Measurements from ENCODE around the gene RPRML.

Gene RPRML

DNA sequence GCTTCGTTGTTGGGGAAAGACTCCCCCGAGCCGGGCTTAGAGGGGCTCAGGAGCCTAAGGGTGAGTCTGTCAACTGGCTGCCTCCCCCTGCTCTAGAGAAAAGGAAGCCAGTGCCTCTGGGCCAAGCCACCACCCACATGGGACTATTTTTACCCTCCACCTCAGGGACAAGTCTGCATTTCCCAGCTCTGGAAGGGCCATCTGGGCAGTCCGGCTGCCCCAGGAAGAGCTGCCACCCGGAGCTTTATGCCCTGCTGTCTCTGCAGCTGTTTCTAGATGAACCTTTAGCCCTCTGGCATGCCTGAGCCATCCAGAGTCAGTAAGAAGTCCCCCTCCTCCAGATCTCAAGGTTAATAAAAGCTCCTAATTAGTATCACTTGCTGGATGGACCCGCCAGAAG, 5.3 kb upstream of the RPRML start:
- H3K4me3 ChIP-seq (ENCODE audit: low read depth, low read length) = no peak overlapping the region
- DNase-seq (ENCODE audit: low read depth) = no peak
- no peak for TF ChIP-seq CTCF (IDR thresholded peaks at IDR 0.05; ENCODE audit: insufficient read depth, low read depth, low read length, missing control alignments)

- DNase-seq (ENCODE audit: low read depth) = no peak
- no peak overlapping the region for H3K4me3 ChIP-seq (ENCODE audit: low read depth, low read length)
- TF ChIP-seq CTCF (IDR thresholded peaks at IDR 0.05; ENCODE audit: insufficient read depth, low read depth, low read length, missing control alignments) = no peak
Observed at GRCh38 chr17:46983782-46984181, 4.7 kb upstream of the RPRML start.

DNA sequence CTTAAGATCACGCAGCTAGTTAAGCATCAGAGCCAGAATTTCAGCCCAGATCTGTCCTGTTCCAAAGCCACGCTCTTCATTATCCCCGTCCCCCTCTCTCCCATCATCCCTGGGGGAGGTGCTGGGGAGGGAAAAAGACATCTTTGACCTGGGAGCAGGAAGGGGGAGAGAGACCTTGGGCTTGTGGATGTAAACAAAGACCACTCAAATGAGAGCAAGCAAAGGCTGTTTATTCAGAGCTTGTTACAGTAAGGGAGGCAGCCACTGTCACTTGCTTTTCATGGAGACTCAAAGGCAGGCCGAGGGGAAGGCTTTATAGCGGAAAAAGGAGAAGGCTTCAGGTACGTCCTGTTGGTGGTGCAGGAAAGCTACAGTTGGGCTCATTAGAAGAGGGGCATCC, 3.5 kb upstream of the RPRML start:
- no peak for DNase-seq (ENCODE audit: low read depth)
- no peak overlapping the region for H3K4me3 ChIP-seq (ENCODE audit: low read depth, low read length)
- no peak for TF ChIP-seq CTCF (IDR thresholded peaks at IDR 0.05; ENCODE audit: insufficient read depth, low read depth, low read length, missing control alignments)

GRCh38 chr17:46978489-46979146, 435 bp downstream of the RPRML start:
- DNase-seq (ENCODE audit: low read depth) = no peak
- peak overlapping the region; percentile 15; the same call in 1 of the 2 replicates for H3K4me3 ChIP-seq (ENCODE audit: low read depth, low read length)
- TF ChIP-seq CTCF (IDR thresholded peaks at IDR 0.05; ENCODE audit: insufficient read depth, low read depth, low read length, missing control alignments) = no peak

GRCh38 chr17:46977750-46978488, 1.1 kb downstream of the RPRML start:
- TF ChIP-seq CTCF (IDR thresholded peaks at IDR 0.05; ENCODE audit: insufficient read depth, low read depth, low read length, missing control alignments) = no peak
- no peak for DNase-seq (ENCODE audit: low read depth)
- no peak overlapping the region; the same call in 1 of the 2 replicates for H3K4me3 ChIP-seq (ENCODE audit: low read depth, low read length)

DNA sequence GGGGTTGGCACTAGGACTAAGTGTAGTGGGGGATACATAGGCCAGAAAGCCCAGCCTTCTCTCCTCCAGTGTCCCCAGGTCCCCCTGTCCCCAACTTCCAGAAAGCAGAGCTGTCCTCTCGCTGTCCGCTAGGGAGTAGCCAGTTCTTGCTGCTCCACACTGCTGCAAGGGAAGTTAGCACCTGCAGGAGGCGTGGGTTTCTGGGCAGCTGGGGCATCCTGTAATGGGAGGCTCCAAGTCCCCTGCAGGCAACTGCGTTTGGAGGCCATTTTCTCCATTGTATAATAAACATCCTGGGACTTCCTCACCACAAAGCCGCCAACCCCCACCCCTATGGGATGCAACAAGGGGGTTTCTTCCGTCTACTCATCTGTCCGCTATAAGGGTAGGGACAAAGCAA, 1.7 kb downstream of the RPRML start:
- no peak for DNase-seq (ENCODE audit: low read depth)
- no peak overlapping the region for H3K4me3 ChIP-seq (ENCODE audit: low read depth, low read length)
- TF ChIP-seq CTCF (IDR thresholded peaks at IDR 0.05; ENCODE audit: insufficient read depth, low read depth, low read length, missing control alignments) = no peak

All from GM12865 (cell line).